ENCODE results near the gene ELOVL2. TPM values are rescaled to one million over a fixed set of nuclear protein-coding genes. Genes with fewer than 3 reads are reported as not detected.

The ELOVL2 gene
- polyA plus RNA-seq, 1 donor (not counting 4 experiments of a cell fraction or from before 2014, with no cell fraction given), result 0.05 TPM

GRCh38 chr6:10945845-10946244 is 98.3 kb downstream of the ELOVL2 start:
- Histone ChIP-seq H3K36me3 (ENCODE audit: control insufficient read depth in 2 of 2, extremely low read depth in 1 of 2, insufficient read depth in 2 of 2, low read length in 2 of 2) (no peaks in the 10 kb centered on the region), H2AFZ (ENCODE audit: control insufficient read depth, low read length) (no peak overlapping the region), H3K4me2 (ENCODE audit: control insufficient read depth, extremely low read depth, insufficient read depth, low read depth, low read length) (no peak overlapping the region), H3K9me3 (ENCODE audit: control insufficient read depth, low read depth, low read length) (no peaks in the 10 kb centered on the region), H3K27me3 (ENCODE audit: control insufficient read depth, extremely low read depth, insufficient read depth, low read length) (no peaks in the 10 kb centered on the region), H3K27ac (ENCODE audit: control insufficient read depth, insufficient read depth, low read length) (no peak overlapping the region), H3K9ac (ENCODE audit: control insufficient read depth, extremely low read depth, insufficient read depth, low read length) (no peak overlapping the region), H4K20me1 (ENCODE audit: control insufficient read depth, extremely low read depth, insufficient read depth, low read length) (no peaks in the 10 kb centered on the region), H3K79me2 (ENCODE audit: control insufficient read depth, insufficient read depth, low read length) (no peaks in the 10 kb centered on the region), H3K4me3 (ENCODE audit: control insufficient read depth in 2 of 3, extremely low read depth in 1 of 3, insufficient read depth in 2 of 3, low read depth in 1 of 3, low read length in 3 of 3) (no peak overlapping the region), H3K4me1 (ENCODE audit: control insufficient read depth, extremely low read depth, insufficient read depth, low read length) (no peaks in the 10 kb centered on the region), H3K9me1 (ENCODE audit: control insufficient read depth, extremely low read depth, insufficient read depth, low read length) (no peaks in the 10 kb centered on the region)
- dilution Hi-C loops (cut with MboI; ENCODE audit: extremely low pct_ligation_motif_present, low sequenced_read_pairs), result no loop called here
- DNase-seq (ENCODE audit: low read depth, low spot score) (no peak), FAIRE-seq (no peak)
- TF ChIP-seq EZH2 (IDR thresholded peaks at IDR 0.05; ENCODE audit: low read length), result no peak
- no peak for TF ChIP-seq CTCF (optimal IDR thresholded peaks at IDR 0.05 in 1 of 3, IDR thresholded peaks at IDR 0.05 in 1 of 3, conservative IDR thresholded peaks at IDR 0.05 in 1 of 3; ENCODE audit: extremely low read depth in 1 of 3, insufficient read depth in 2 of 3, low read length in 3 of 3)

GRCh38 chr6:10939840-10940239 is 104.3 kb downstream of the ELOVL2 start:
- FAIRE-seq, result no peak
- Histone ChIP-seq H3K4me1 (ENCODE audit: control insufficient read depth, extremely low read depth, insufficient read depth, low read length) (no peaks in the 10 kb centered on the region), H3K9me1 (ENCODE audit: control insufficient read depth, extremely low read depth, insufficient read depth, low read length) (no peaks in the 10 kb centered on the region), H2AFZ (ENCODE audit: control insufficient read depth, low read length) (no peak overlapping the region), H3K9ac (ENCODE audit: control insufficient read depth, extremely low read depth, insufficient read depth, low read length) (no peak overlapping the region), H4K20me1 (ENCODE audit: control insufficient read depth, extremely low read depth, insufficient read depth, low read length) (no peaks in the 10 kb centered on the region), H3K79me2 (ENCODE audit: control insufficient read depth, insufficient read depth, low read length) (no peaks in the 10 kb centered on the region), H3K4me2 (ENCODE audit: control insufficient read depth, extremely low read depth, insufficient read depth, low read depth, low read length) (no peak overlapping the region), H3K4me3 (ENCODE audit: control insufficient read depth in 2 of 3, extremely low read depth in 1 of 3, insufficient read depth in 2 of 3, low read depth in 1 of 3, low read length in 3 of 3) (no peak overlapping the region), H3K36me3 (ENCODE audit: control insufficient read depth in 2 of 2, extremely low read depth in 1 of 2, insufficient read depth in 2 of 2, low read length in 2 of 2) (no peaks in the 10 kb centered on the region), H3K9me3 (ENCODE audit: control insufficient read depth, low read depth, low read length) (no peaks in the 10 kb centered on the region), H3K27me3 (ENCODE audit: control insufficient read depth, extremely low read depth, insufficient read depth, low read length) (no peaks in the 10 kb centered on the region), H3K27ac (ENCODE audit: control insufficient read depth, insufficient read depth, low read length) (no peak overlapping the region)
- DNase-seq (ENCODE audit: low read depth, low spot score), result no peak
- dilution Hi-C loops (cut with MboI; ENCODE audit: extremely low pct_ligation_motif_present, low sequenced_read_pairs), result no loop called here
- TF ChIP-seq CTCF (optimal IDR thresholded peaks at IDR 0.05 in 1 of 3, IDR thresholded peaks at IDR 0.05 in 1 of 3, conservative IDR thresholded peaks at IDR 0.05 in 1 of 3; ENCODE audit: extremely low read depth in 1 of 3, insufficient read depth in 2 of 3, low read length in 3 of 3) (no peak), EZH2 (IDR thresholded peaks at IDR 0.05; ENCODE audit: low read length) (no peak)
